Vagina (tissue), 2 donors: Measurements from ENCODE around the gene CTNNB1. TPM values are rescaled to one million over a fixed set of nuclear protein-coding genes. Genes with fewer than 3 reads are reported as not detected.

ENCODE experiments used
- DNase-seq, 2 donors: peaks; one replicate each; pipeline ENCODE4 v3.0.0-alpha.2; 2017; ENCODE audit errors: extremely low spot score in 2 of 2
- H3K27ac ChIP-seq: fragments of 200-600 bp; sonication (generic); one replicate; pipeline ENCODE4 v1.5.1; 2019
- H3K27me3 ChIP-seq: fragments of 200-600 bp; sonication (generic); one replicate; pipeline ENCODE4 v1.5.1; 2019
- H3K36me3 ChIP-seq, 2 donors: fragments of 200-600 bp; sonication (generic); one replicate each; pipeline ENCODE4 v1.5.1; 2017 to 2019
- H3K4me1 ChIP-seq: fragments of 200-600 bp; sonication (generic); one replicate; pipeline ENCODE4 v1.5.1; 2019
- H3K4me3 ChIP-seq, 2 donors: fragments of 200-600 bp; sonication (generic); 1 replicate in 1 of 2; 2 replicates in 1 of 2; pipeline ENCODE4 v1.5.1; 2016 to 2019
- H3K9me3 ChIP-seq: fragments of 200-600 bp; sonication (generic); one replicate; pipeline ENCODE4 v1.5.1; 2019
- POLR2A ChIP-seq, 2 donors: fragments of 450-650 bp; IDR thresholded peaks; one replicate each; pipeline ENCODE4 v1.6.1; 2017; ENCODE audit warnings: antibody characterized with exemption in 2 of 2, mild to moderate bottlenecking in 2 of 2, moderate library complexity in 2 of 2
- POLR2AphosphoS5 ChIP-seq, 2 donors: sonication (generic); formaldehyde crosslinking; IDR thresholded peaks; one replicate each; pipeline ENCODE4 v1.9.0; 2017; ENCODE audit warnings: antibody characterized with exemption in 2 of 2, mild to moderate bottlenecking in 2 of 2, low read depth in 1 of 2; ENCODE audit not compliant: insufficient read depth in 1 of 2
- intact Hi-C: fragments of 100-400 bp; cut with DNase I; formaldehyde crosslinking; loops from one replicate; pipeline ENCODE4 v1.15.1; 2023
- total RNA-seq: library from RNA; depleted of rRNA; stranded (reverse); fragments of >200 nt; gene quantifications from one replicate; pipeline ENCODE4 v1.2.3, GENCODE V29; 2016
- TF ChIP-seq, protein P1 (sequence below), 3 experiments: fragments of 450-650 bp in 2 of 3; fragments of 200-600 bp in 1 of 3; sonication (generic) in 1 of 3; IDR thresholded peaks; one replicate each; pipeline ENCODE4 v1.5.1; 2017 to 2019; ENCODE audit warnings: antibody characterized with exemption in 3 of 3, mild to moderate bottlenecking in 2 of 3, moderate library complexity in 2 of 3

CTNNB1 gene
- total RNA-seq, 1 donor from 2014 or later: 505 TPM

- TF ChIP-seq, protein P1, sequence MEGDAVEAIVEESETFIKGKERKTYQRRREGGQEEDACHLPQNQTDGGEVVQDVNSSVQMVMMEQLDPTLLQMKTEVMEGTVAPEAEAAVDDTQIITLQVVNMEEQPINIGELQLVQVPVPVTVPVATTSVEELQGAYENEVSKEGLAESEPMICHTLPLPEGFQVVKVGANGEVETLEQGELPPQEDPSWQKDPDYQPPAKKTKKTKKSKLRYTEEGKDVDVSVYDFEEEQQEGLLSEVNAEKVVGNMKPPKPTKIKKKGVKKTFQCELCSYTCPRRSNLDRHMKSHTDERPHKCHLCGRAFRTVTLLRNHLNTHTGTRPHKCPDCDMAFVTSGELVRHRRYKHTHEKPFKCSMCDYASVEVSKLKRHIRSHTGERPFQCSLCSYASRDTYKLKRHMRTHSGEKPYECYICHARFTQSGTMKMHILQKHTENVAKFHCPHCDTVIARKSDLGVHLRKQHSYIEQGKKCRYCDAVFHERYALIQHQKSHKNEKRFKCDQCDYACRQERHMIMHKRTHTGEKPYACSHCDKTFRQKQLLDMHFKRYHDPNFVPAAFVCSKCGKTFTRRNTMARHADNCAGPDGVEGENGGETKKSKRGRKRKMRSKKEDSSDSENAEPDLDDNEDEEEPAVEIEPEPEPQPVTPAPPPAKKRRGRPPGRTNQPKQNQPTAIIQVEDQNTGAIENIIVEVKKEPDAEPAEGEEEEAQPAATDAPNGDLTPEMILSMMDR (IDR thresholded peaks at IDR 0.05): no peak
- TF ChIP-seq POLR2AphosphoS5 (IDR thresholded peaks at IDR 0.05; ENCODE audit: insufficient read depth in 1 of 2, low read depth in 1 of 2) (no peak), POLR2A (IDR thresholded peaks at IDR 0.05) (no peak)
- Histone ChIP-seq H3K36me3 (no peaks in the 10 kb centered on the region), H3K27me3 (no peaks in the 10 kb centered on the region), H3K4me1 (peaks cover 17% of the 10 kb centered on the region), H3K9me3 (no peaks in the 10 kb centered on the region), H3K4me3 (no peak overlapping the region), H3K27ac (no peak overlapping the region)
- intact Hi-C loops: no loop called here
- DNase-seq: no peak
Observed at GRCh38 chr3:41173926-41174885, 25.1 kb upstream of the CTNNB1 start.

DNA sequence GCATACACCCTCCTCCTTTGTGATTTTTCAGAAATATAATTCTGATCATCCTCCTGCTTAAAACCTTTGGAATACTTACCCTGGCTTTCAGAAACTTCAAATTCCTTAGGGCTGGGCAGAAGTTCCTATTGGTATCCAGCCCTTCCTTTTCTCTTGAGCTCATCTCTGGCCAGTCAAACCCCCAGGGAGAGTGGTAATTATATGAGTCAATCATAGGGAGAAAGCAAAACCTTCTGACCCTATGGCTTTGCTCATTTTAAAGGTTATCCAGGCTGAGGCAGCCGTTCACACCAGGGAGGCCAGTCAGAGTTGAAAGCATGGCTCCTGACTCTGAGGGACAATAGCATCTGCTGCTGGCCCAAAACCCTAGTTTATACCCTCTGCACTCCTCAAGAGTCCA is 23.9 kb upstream of the CTNNB1 start:
- no peak for DNase-seq
- Histone ChIP-seq H3K36me3 (no peaks in the 10 kb centered on the region), H3K9me3 (no peaks in the 10 kb centered on the region), H3K4me3 (no peak overlapping the region), H3K4me1 (peaks cover 17% of the 10 kb centered on the region), H3K27ac (no peak overlapping the region), H3K27me3 (no peaks in the 10 kb centered on the region)
- TF ChIP-seq POLR2AphosphoS5 (IDR thresholded peaks at IDR 0.05; ENCODE audit: insufficient read depth in 1 of 2, low read depth in 1 of 2) (no peak), POLR2A (IDR thresholded peaks at IDR 0.05) (no peak)
- TF ChIP-seq, protein P1 (IDR thresholded peaks at IDR 0.05): no peak
- intact Hi-C loops: no loop called here

GRCh38 chr3:41176596-41176995 is 22.7 kb upstream of the CTNNB1 start:
- intact Hi-C loops: no loop called here
- no peak overlapping the region for H3K27ac ChIP-seq
- TF ChIP-seq POLR2AphosphoS5 (IDR thresholded peaks at IDR 0.05; ENCODE audit: insufficient read depth in 1 of 2, low read depth in 1 of 2) (no peak), POLR2A (IDR thresholded peaks at IDR 0.05) (no peak)
- TF ChIP-seq, protein P1 (IDR thresholded peaks at IDR 0.05): no peak
- H3K36me3 ChIP-seq: no peaks in the 10 kb centered on the region
- peaks cover 17% of the 10 kb centered on the region for H3K4me1 ChIP-seq
- no peak overlapping the region for H3K4me3 ChIP-seq
- no peaks in the 10 kb centered on the region for H3K27me3 ChIP-seq
- no peaks in the 10 kb centered on the region for H3K9me3 ChIP-seq
- no peak for DNase-seq

DNA sequence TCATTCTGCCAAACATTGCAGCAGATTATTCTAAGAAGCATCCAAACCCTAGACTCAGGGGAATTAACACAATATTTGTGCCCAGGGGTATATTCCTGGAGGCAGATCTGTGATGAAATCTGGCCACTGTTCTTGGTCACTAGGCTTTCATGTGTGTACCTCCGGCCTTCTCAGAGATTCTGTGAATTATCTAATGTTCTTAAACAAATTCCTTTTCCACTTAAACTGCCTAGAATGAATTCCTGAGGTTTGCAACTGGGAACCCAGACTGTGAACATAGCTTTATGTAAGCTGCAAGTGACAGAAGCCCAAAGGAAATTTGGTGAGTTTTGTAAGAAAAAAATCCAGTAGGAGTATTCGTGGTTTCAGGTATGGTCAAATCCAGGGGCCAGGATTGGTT is 20.7 kb upstream of the CTNNB1 start:
- intact Hi-C loops: no loop called here
- no peaks in the 10 kb centered on the region for H3K36me3 ChIP-seq
- TF ChIP-seq POLR2A (IDR thresholded peaks at IDR 0.05) (no peak), POLR2AphosphoS5 (IDR thresholded peaks at IDR 0.05; ENCODE audit: insufficient read depth in 1 of 2, low read depth in 1 of 2) (no peak)
- TF ChIP-seq, protein P1 (IDR thresholded peaks at IDR 0.05): no peak
- H3K9me3 ChIP-seq: no peaks in the 10 kb centered on the region
- no peak for DNase-seq
- H3K4me3 ChIP-seq: no peak overlapping the region
- H3K4me1 ChIP-seq: peaks cover 17% of the 10 kb centered on the region
- H3K27me3 ChIP-seq: no peaks in the 10 kb centered on the region
- H3K27ac ChIP-seq: no peak overlapping the region

GRCh38 chr3:41180396-41180795 is 18.9 kb upstream of the CTNNB1 start:
- H3K27me3 ChIP-seq: no peaks in the 10 kb centered on the region
- H3K27ac ChIP-seq: no peak overlapping the region
- TF ChIP-seq POLR2A (IDR thresholded peaks at IDR 0.05) (no peak), POLR2AphosphoS5 (IDR thresholded peaks at IDR 0.05; ENCODE audit: insufficient read depth in 1 of 2, low read depth in 1 of 2) (no peak)
- TF ChIP-seq, protein P1 (IDR thresholded peaks at IDR 0.05): no peak
- intact Hi-C loops: no loop called here
- no peaks in the 10 kb centered on the region for H3K36me3 ChIP-seq
- no peak overlapping the region for H3K4me3 ChIP-seq
- peaks cover 16% of the 10 kb centered on the region for H3K4me1 ChIP-seq
- DNase-seq: no peak
- no peaks in the 10 kb centered on the region for H3K9me3 ChIP-seq
